SW480 (cell line): Measurements from ENCODE around the gene NEAT1.

Experiments
- DNase-seq: peaks from one replicate; pipeline ENCODE4 v3.0.0-alpha.2; 2016; ENCODE audit warnings: low spot score

The NEAT1 gene

DNA sequence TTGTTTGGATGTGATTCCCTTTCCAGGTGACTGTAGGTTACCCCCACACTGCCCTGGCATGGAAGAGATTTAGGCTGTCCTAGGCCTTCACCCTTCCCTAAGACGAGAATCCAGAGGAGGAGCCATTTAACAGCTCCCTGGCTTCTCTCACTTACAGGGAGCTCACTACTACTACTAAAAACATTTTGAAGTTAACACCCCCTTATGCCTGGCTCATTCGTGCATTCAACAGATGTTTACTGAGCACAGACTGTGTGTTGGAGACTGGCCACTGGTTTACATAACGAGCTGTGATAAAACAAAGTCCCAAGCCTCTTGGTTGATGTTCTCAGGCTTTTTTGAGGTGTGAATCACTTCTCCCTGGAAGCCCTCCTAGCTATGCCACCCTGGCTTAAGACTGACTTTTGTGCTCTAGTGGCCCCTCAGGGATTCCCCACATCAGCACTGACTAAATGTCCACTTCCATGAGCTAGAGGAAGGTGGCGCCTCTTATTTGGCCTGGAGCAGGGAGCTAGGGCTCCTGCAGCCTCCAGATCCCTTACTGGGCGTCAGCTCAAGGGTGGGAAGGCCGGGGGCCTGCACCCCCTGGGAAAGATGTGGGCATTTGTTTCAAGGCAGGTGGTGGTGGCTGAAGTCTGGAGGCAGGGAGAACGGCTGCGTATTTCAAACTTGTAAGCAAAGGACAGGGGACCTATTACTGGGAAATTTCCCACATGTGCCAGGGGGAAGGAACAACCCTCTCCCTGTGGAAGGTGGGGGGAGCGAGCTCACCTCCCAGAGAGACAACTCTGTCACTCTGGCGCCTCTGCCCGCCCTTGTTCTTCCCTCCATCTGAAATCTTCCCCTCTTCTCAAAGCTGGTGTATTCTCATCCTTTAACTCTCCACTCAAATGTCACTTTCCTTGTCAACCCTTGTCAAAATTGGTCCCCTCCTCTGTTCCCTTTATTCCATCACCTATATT is 56.9 kb downstream of the NEAT1 start:
- DNase-seq = peak; percentile 85

DNA sequence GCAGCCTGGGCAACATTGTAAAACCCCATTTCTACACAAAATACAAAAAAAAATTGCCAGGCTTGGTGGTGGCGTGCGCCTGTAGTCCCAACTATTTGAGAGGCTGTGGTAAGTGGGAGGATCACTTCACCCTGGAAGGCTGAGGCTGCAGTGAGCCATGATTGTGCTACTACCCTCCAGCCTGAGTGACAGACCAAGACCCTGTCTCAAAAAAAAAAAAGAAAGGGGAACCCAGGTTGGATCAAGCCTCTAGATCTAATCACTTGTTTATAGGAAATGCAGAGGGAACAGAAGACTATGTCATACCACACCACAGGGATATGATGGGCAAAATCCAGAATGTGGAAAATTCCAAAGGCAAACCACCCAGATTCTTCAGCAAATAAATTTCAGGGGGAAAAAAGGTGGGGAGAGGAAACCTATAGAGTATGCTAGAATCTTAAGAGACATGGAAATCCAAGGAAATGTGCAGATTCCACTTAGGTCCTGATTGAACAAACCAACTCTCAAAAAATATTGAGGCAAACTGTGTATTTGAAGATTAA is 59.8 kb downstream of the NEAT1 start:
- no peak for DNase-seq

DNA sequence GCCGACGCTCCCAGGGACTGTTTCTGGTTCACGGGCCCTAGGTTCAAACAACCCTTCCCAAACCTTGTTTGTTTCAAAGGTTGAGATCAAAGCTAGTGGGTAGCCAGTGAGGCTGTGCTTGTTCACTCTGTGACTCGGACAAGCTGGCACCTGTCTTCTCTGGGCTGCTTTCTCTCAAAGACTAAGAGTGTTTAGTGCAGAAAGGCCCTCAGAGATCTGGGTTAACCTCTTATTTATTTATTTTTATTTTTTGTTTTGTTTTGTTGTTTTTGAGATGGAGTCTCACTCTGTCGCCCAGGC is 63.3 kb downstream of the NEAT1 start:
- peak; percentile 73 for DNase-seq

DNA sequence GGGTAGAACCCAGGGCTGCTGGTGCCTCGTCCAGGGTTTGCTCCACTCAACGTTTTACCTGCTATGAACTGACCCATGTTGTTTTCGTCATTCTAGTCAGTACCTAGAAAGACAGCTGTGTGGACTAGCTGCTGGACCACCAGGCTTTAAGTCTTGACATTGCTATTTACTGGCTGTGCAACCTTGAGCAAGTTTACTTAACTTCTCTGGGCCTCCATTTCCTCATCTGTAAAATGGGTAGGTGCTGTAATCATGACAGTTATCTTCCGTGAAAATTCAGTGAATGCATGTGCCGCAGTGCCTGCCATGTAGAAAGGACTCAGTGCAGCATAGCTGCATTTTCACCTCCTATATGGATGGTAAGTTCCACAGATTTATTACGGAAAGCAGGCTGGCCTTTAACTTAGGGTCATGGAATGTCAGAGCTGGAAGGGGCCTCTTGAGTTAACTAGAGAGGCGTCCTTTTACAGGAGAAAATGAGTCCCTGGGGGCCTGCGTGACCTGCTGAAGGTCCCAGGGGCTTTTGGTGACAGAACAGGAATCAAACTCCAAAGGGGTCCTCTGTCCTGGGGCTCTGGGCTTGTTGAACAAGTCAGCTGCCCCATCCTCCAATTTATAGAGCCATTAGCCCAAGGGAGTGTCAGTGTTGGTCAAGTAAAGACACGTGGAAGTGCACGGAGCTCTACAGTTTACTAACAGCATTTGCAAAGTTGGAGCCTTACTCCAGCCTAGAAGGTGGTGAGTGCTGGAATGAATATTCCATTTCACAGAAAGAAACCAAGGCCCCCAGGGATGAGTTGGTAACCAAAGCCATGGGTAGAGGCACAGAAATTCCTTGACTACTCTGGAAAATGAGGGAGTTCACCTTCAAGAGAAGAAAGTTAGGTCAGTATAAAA is 64.2 kb downstream of the NEAT1 start:
- DNase-seq = no peak

GRCh38 chr11:65487467-65488272 is 65.1 kb downstream of the NEAT1 start:
- DNase-seq = peak; percentile 100

DNA sequence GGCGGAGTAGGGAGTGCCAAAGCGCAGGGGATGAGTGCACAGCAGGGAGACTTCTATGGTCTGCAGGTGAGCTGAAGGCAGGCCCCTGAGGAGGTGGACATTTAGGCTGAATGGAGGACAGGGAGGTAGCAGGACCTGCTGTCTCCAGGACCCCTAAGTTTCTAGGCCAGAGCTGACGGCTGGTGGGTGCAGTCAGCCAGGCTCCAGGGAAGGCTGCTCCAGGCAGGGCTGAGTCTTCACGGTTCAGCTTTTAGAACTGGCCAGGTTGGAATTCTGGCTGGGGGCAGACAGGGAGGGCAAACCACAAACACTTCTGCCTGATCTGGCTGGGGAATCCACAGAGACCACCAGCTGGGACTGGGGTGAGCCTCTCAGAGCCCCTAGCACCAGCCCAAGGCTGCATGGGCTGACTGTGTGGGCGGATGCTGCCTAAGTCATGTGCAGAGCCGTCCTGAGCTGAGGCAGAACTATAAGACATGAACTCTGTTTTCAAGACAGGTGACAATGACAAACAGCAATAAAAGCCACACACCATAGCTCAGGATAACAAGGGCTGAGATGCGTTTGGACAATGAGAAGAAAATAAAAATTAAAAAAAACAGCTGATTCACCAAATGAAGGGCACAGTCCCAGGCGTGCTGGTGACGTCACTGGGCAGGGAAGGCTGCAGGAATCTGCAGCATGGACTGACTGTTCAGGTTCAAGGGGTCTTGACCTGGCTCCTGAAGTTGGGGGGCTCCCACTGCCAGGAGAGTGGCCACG is 65.9 kb downstream of the NEAT1 start:
- no peak for DNase-seq

DNA sequence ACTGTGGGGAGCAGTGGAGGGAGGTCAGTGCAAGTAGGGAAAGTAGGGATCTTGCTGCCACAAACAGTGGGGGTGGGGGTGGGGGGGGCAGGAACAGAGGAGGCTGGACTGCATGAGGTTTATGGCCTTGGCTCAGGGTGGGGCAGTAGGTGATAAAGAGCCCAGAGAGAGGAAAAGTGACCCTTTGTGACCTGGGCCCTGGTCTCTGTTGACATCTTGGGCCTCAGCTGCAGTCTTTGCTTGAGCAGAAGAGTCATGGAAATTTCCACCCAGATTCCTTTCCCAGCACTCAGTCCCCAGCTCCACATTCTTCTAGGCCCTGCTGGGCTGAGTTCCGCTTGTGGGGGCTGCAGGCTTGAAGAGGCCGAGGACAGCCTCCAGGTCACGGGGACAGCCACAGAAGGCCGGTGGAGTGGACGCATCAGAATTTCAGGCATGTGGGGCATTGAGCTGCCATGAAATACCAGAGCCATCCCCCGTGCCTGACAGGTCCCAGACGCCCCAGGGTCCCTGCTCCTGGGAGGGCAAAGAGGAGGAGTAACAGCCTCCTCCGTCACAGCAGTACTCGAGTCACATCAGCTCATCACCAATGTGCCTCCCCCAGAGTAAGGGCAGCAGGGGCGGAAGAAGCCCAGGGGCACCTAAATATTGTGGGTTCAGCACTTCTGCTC is 66.6 kb downstream of the NEAT1 start:
- peak; percentile 84 for DNase-seq

DNA sequence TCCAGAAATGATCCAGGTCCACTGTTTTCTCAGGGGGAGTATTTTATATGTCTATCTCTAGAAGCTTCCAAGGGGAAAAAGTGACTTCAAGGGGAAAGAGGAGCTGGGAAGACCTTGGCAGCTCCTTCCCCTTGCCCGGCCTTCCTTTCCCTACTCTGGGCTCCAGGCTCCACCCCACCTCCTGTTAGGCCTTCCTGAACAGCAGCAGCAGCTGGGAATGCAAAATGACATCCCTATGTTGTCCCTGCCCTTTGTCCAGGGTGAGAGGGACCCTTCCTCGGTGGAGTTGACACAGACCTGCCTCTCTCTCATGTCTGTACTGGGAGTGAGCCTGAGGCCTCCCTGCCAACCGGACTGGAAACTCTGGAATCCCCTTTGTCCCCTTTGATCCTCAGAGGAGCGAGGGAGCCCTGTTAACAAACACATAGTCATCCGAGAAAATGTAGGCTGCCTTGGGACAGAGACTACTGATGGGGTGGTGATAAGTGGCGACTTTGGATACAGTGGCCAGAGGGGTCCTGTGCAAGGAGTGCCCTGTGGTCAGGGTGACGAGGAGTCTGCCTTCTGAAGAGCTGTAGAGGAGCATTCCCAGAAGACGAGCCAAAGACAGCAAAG is 67.2 kb downstream of the NEAT1 start:
- DNase-seq = no peak

DNA sequence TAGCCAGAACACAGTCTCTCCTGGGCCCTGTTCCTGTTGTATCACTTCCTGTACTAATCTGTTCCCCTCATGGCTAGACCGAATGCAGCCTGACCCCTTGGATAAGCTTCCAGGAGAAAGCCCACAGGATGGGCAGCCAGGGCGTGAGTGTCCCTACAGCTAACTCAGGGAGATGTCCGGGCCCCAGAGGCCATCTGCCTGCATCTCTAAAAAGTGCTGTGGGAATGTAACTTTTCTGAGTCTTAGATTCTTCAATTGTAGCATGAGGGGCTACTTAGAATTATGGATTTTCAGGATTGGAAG is 68.5 kb downstream of the NEAT1 start:
- DNase-seq = no peak

GRCh38 chr11:65491614-65492386 is 69.2 kb downstream of the NEAT1 start:
- peak; percentile 92 for DNase-seq

DNA sequence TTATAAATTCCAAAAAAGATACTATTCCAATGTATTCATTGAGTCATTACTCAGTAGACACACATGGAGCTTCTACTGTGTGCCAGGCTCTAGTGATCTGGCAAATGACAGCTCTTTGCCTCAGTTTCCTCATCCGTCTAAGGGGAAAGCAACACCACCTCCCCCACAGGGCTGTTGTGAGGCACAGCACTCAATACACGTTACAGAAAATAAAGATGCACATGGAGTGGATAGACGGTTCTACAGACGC is 69.7 kb downstream of the NEAT1 start:
- no peak for DNase-seq

DNA sequence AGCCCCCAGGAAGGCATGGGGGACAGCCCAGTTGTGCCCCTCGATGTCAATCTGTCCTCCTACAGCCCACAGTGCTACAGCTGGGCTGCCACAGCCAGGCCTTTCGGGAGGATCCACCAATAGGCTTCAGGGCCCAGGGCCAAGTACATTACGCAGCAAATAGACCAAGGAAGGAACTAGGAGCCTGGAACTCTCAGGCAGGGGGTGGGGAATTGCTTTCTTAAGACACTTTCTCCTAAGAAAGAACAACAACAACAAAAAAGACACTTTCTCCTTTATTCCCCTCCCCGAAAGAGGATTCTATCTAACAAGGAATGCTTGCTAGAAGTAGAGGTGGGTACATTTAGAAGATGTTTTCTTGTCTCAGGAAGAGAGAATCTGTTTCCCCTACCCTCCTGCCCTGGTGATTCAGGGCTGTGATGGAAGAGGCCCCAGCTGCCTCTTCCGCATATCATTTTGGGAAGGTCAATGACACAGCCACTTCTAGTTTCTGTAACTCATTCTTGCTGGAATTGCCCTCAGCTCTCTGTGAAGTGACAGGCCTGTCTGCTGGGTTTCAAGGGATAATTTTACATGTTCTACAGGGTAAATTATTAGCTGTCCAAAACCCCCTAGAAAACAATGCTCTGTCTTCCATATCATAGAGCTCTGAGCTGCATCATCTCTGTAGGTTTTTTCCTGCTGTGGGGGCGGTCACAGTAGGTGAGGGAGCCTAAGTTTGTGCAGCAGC is 70.2 kb downstream of the NEAT1 start:
- DNase-seq = peak; percentile 66

GRCh38 chr11:65493367-65494176 is 71.0 kb downstream of the NEAT1 start:
- peak; percentile 89 for DNase-seq
